Small intestine (tissue), 7 donors: ENCODE measurements around the gene ROPN1B. TPM values are rescaled to one million over a fixed set of nuclear protein-coding genes. Genes with fewer than 3 reads are reported as not detected.

Source experiments
- DNase-seq, 2 donors: peaks; one replicate each; pipeline versions ENCODE4 v3.0.0 to v3.0.0-alpha.2; 2013
- FAIRE-seq: peaks from 2 replicates; lab custom pipeline; 2012; peaks lifted over from hg19 to GRCh38; lab: Jason Lieb, UNC
- H3K27ac ChIP-seq, 3 donors: one replicate each; pipeline ENCODE4 v1.5.1; 2013; ENCODE audit warnings: low read length in 2 of 3, mild to moderate bottlenecking in 2 of 3, control low read depth in 1 of 3, inconsistent platforms in 1 of 3, low read depth in 1 of 3, moderate library complexity in 1 of 3
- H3K27me3 ChIP-seq, 3 donors: one replicate each; pipeline ENCODE4 v1.6.1; 2013; ENCODE audit warnings: low read length in 3 of 3, inconsistent platforms in 1 of 3; ENCODE audit not compliant: control insufficient read depth in 3 of 3, insufficient read depth in 3 of 3
- H3K36me3 ChIP-seq, 3 donors: one replicate each; pipeline ENCODE4 v1.6.1; 2013; ENCODE audit warnings: low read length in 3 of 3, inconsistent platforms in 1 of 3, low read depth in 1 of 3, mild to moderate bottlenecking in 1 of 3, moderate library complexity in 1 of 3; ENCODE audit not compliant: control insufficient read depth in 3 of 3, insufficient read depth in 2 of 3
- H3K4me1 ChIP-seq, 3 donors: one replicate each; pipeline ENCODE4 v1.6.1; 2013; ENCODE audit warnings: low read length in 2 of 3, inconsistent platforms in 1 of 3, low read depth in 1 of 3, mild to moderate bottlenecking in 1 of 3, moderate library complexity in 1 of 3; ENCODE audit not compliant: control insufficient read depth in 3 of 3, insufficient read depth in 2 of 3
- H3K4me3 ChIP-seq, 3 donors: one replicate each; pipeline ENCODE4 v1.5.1; 2013; ENCODE audit warnings: low read length in 3 of 3, control low read depth in 1 of 3, inconsistent platforms in 1 of 3, low read depth in 1 of 3, mild to moderate bottlenecking in 1 of 3, moderate library complexity in 1 of 3
- H3K9me3 ChIP-seq, 2 donors: one replicate each; pipeline ENCODE4 v1.6.1; 2013; ENCODE audit warnings: low read depth in 1 of 2, low read length in 1 of 2; ENCODE audit not compliant: control insufficient read depth in 2 of 2, insufficient read depth in 1 of 2
- WGBS, 3 donors: extraction: QIAGEN DNeasy Blood & Tissue Kit; methylation state at CpG; one replicate each; pipeline ENCODE4 v1.1.7; 2013; 5-methylcytosine and 5-hydroxymethylcytosine counted together
- polyA plus RNA-seq, 4 donors: library from polyadenylated mRNA; stranded (reverse) in 3 of 4; unstranded in 1 of 4; fragments of 200-250 nt in 3 of 4; fragments of 120-200 nt in 1 of 4; gene quantifications; one replicate each; pipeline versions ENCODE4 v1.2.1 to v1.2.3, GENCODE V29; 2013
- donor health status: healthy with polysubstance abuse.
- donor health status: control.
- donor health status: control.
- donor health status: Bipolar disorder and iron deficiency.
- donor health status: healthy.

Gene ROPN1B
- polyA plus RNA-seq, 4 donors = 0.06 to 0.07 TPM; not detected in 2

- WGBS, 3 donors = 88 to 100% (median 94%) methylated on average over 1 of the region's 1 CpG
- DNase-seq (no peak), FAIRE-seq (no peak)
Observed at GRCh38 chr3:126018545-126018944, 49.6 kb downstream of the ROPN1B start.

GRCh38 chr3:126018995-126019394 lies 50.0 kb downstream of the ROPN1B start:
- H3K9me3 ChIP-seq = no peaks in the 10 kb centered on the region
- H3K4me1 ChIP-seq = no peaks in the 10 kb centered on the region
- peaks cover 3 to 48% (median 6%) of the 10 kb centered on the region in 3 donors for H3K36me3 ChIP-seq
- 95 to 97% (median 95%) methylated on average over 7 of the region's 7 CpGs for WGBS, 3 donors
- H3K27ac ChIP-seq = no peak overlapping the region
- DNase-seq (no peak), FAIRE-seq (no peak)
- no peak overlapping the region for H3K4me3 ChIP-seq
- no peaks in the 10 kb centered on the region for H3K27me3 ChIP-seq

More at GRCh38 chr3:126018545-126018944, 49.6 kb downstream of the ROPN1B start:
- no peak overlapping the region for H3K4me3 ChIP-seq
- H3K9me3 ChIP-seq = no peaks in the 10 kb centered on the region
- no peaks in the 10 kb centered on the region for H3K27me3 ChIP-seq
- H3K27ac ChIP-seq = no peak overlapping the region
- H3K36me3 ChIP-seq = peaks cover 3 to 51% (median 6%) of the 10 kb centered on the region in 3 donors
- no peaks in the 10 kb centered on the region for H3K4me1 ChIP-seq

GRCh38 chr3:126019683-126020082 lies 50.7 kb downstream of the ROPN1B start:
- Histone ChIP-seq H3K9me3 (no peaks in the 10 kb centered on the region), H3K4me1 (no peaks in the 10 kb centered on the region), H3K4me3 (no peak overlapping the region), H3K27me3 (no peaks in the 10 kb centered on the region), H3K36me3 (peaks cover 0 to 46% (median 6%) of the 10 kb centered on the region in 3 donors), H3K27ac (no peak overlapping the region)
- 79 to 91% (median 89%) methylated on average over 5 of the region's 5 CpGs for WGBS, 3 donors
- DNase-seq (no peak), FAIRE-seq (no peak)

DNA sequence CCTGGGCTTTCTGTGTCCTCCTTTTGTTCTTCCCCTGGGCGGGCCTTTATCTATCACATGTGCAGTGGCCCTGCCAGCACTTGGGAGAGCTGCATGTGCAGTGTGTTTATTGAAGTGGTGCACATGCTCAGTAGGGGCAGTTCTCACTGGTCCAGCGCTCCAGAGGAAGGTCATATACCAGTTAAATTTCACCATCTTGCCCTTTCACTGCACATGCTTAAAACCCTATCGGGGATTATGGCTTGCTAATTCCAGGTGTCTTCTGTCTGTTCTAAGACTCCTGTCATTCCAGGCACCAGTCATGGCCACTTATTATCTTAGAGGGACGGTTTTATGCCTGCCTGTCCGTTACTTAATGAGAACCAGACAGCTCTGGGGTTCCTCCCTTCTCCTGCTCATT lies 52.2 kb downstream of the ROPN1B start:
- FAIRE-seq (no peak), DNase-seq (no peak)
- Histone ChIP-seq H3K27ac (no peak overlapping the region), H3K36me3 (peaks cover 0 to 47% (median 0%) of the 10 kb centered on the region in 3 donors), H3K27me3 (no peaks in the 10 kb centered on the region), H3K4me1 (no peaks in the 10 kb centered on the region), H3K9me3 (no peaks in the 10 kb centered on the region), H3K4me3 (no peak overlapping the region)
- WGBS, 3 donors = 75 to 85% (median 77%) methylated on average over 5 of the region's 5 CpGs

GRCh38 chr3:126021702-126022101 lies 52.7 kb downstream of the ROPN1B start:
- DNase-seq (no peak), FAIRE-seq (no peak)
- 92 to 95% (median 95%) methylated on average over 1 of the region's 1 CpG for WGBS, 3 donors
- H3K27ac ChIP-seq = no peak overlapping the region
- no peak overlapping the region for H3K4me3 ChIP-seq
- H3K4me1 ChIP-seq = no peaks in the 10 kb centered on the region
- peaks cover 0 to 47% (median 0%) of the 10 kb centered on the region in 3 donors for H3K36me3 ChIP-seq
- no peaks in the 10 kb centered on the region for H3K27me3 ChIP-seq
- H3K9me3 ChIP-seq = no peaks in the 10 kb centered on the region

GRCh38 chr3:126022741-126023359 lies 53.9 kb downstream of the ROPN1B start:
- H3K27ac ChIP-seq = no peak overlapping the region
- H3K9me3 ChIP-seq = peaks cover 0 to 3% of the 10 kb centered on the region in 2 donors
- no peak overlapping the region for H3K4me3 ChIP-seq
- DNase-seq = no peak
- no peaks in the 10 kb centered on the region for H3K4me1 ChIP-seq
- no peak for FAIRE-seq
- WGBS, 3 donors = 85 to 95% (median 88%) methylated on average over 10 of the region's 10 CpGs
- H3K27me3 ChIP-seq = no peaks in the 10 kb centered on the region
- peaks cover 0 to 41% (median 0%) of the 10 kb centered on the region in 3 donors for H3K36me3 ChIP-seq

- 81 to 89% (median 89%) methylated on average over 10 of the region's 10 CpGs for WGBS, 3 donors
- DNase-seq (no peak), FAIRE-seq (no peak)
- peaks cover 0 to 45% (median 2%) of the 10 kb centered on the region in 3 donors for H3K36me3 ChIP-seq
- H3K4me1 ChIP-seq = no peaks in the 10 kb centered on the region
- peaks cover 3 to 8% of the 10 kb centered on the region in 2 donors for H3K9me3 ChIP-seq
- no peak overlapping the region for H3K4me3 ChIP-seq
- no peak overlapping the region for H3K27ac ChIP-seq
- H3K27me3 ChIP-seq = no peaks in the 10 kb centered on the region
Observed at GRCh38 chr3:126023390-126023789, 54.4 kb downstream of the ROPN1B start.

GRCh38 chr3:126024049-126024854 lies 55.3 kb downstream of the ROPN1B start:
- no peaks in the 10 kb centered on the region for H3K27me3 ChIP-seq
- no peak for FAIRE-seq
- peaks cover 5 to 14% of the 10 kb centered on the region in 2 donors for H3K9me3 ChIP-seq
- no peaks in the 10 kb centered on the region for H3K4me1 ChIP-seq
- no peak for DNase-seq
- H3K36me3 ChIP-seq = peaks cover 0 to 51% (median 2%) of the 10 kb centered on the region in 3 donors
- H3K4me3 ChIP-seq = no peak overlapping the region
- WGBS, 3 donors = 92 to 95% (median 94%) methylated on average over 9 of the region's 9 CpGs
- H3K27ac ChIP-seq = no peak overlapping the region
